T-helper 17 cell (primary cell): ENCODE results near the gene SYT14. TPM values are rescaled to one million over a fixed set of nuclear protein-coding genes. Genes with fewer than 3 reads are reported as not detected.
"Not testable (repeated sequence)": the region's sequence is repeated elsewhere in the genome, so short reads cannot be mapped to it uniquely, and the experiment has no call there.

ENCODE experiments used
- ATAC-seq: fragments of 150-1000 bp; cut with Tn5 transposase; 2 replicates; pipeline ENCODE4 v1.10.0; 2021; ENCODE audit warnings: mild to moderate bottlenecking, moderate library complexity
- DNase-seq, 3 donors: peaks; one replicate each; pipeline versions ENCODE4 v3.0.0 to v3.0.0-alpha.2; 2020 to 2021
- H3K9me3 ChIP-seq: one replicate; pipeline ENCODE4 v1.7.0; 2013; ENCODE audit warnings: low read length, mild to moderate bottlenecking; ENCODE audit not compliant: control insufficient read depth, poor library complexity, severe bottlenecking
- H3K27ac Mint-ChIP-seq: one replicate; pipeline ENCODE4 v1.8.0; 2022; ENCODE audit warnings: mild to moderate bottlenecking, moderate library complexity, mixed read lengths
- H3K27me3 Mint-ChIP-seq: one replicate; pipeline ENCODE4 v1.8.0; 2022; ENCODE audit warnings: mixed read lengths
- H3K36me3 Mint-ChIP-seq: one replicate; pipeline ENCODE4 v1.8.0; 2022; ENCODE audit warnings: low read depth, mixed read lengths
- H3K4me1 Mint-ChIP-seq: one replicate; pipeline ENCODE4 v1.8.0; 2022; ENCODE audit warnings: mild to moderate bottlenecking, mixed read lengths
- H3K4me3 Mint-ChIP-seq: one replicate; pipeline ENCODE4 v1.8.0; 2022; ENCODE audit warnings: mild to moderate bottlenecking, moderate library complexity, mixed read lengths
- total RNA-seq, 4 donors: library from RNA in 2 of 4; stranded (reverse) in 2 of 4; gene quantifications; one replicate each; pipeline ENCODE4 v1.2.3 and lab custom pipeline; 2022 to 2026

The SYT14 gene
- total RNA-seq, 2 donors from 2014 or later, result not detected

DNA sequence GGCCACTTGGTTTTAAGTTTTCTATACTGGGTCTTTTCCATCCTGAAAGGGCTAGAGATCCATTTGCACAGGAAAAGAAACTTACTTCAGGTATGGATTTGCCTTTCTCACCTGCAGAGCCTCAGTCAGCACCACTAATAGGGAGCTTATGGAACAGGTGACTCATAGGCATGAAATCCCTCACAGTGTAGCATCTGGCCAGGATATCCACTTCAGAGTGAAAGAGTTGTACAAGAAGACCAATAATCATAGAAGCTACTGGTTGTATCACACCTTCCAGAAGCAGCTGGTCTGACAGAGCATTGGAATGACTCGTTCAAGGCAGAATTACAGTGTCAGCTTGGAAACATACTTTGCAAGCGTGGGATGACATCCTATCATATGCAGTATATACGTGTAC is 26.3 kb upstream of the SYT14 start:
- H3K9me3 ChIP-seq, result no peaks in the 10 kb centered on the region
- Mint-ChIP-seq H3K4me3 (no peak overlapping the region), H3K36me3 (no peaks in the 10 kb centered on the region), H3K4me1 (no peaks in the 10 kb centered on the region), H3K27me3 (no peaks in the 10 kb centered on the region), H3K27ac (no peak overlapping the region)
- no peak for ATAC-seq
- DNase-seq, result no peak

DNA sequence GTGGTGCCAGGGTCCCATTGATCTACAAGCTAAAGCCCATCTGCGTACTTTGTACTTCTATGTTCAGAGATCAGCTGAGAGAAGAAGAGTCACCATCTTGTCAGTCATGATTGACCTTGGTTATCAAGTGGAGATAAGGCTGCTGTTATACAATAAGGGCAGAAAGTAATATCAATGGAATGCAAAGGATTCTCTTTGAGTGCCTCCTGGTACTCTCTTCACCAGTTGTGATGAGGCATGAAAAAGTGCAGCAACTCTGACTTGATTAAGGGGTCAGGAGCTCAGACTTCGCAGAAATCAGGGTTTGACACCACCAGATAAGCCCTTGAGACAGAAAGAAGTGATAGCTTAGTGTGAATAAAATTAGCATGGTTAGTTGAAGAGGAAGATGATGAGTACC is 25.7 kb upstream of the SYT14 start:
- DNase-seq (no peak), ATAC-seq (no peak)
- H3K4me1 Mint-ChIP-seq, result no peaks in the 10 kb centered on the region
- H3K27ac Mint-ChIP-seq, result no peak overlapping the region
- no peaks in the 10 kb centered on the region for H3K36me3 Mint-ChIP-seq
- H3K9me3 ChIP-seq, result no peaks in the 10 kb centered on the region
- no peaks in the 10 kb centered on the region for H3K27me3 Mint-ChIP-seq
- H3K4me3 Mint-ChIP-seq, result no peak overlapping the region

DNA sequence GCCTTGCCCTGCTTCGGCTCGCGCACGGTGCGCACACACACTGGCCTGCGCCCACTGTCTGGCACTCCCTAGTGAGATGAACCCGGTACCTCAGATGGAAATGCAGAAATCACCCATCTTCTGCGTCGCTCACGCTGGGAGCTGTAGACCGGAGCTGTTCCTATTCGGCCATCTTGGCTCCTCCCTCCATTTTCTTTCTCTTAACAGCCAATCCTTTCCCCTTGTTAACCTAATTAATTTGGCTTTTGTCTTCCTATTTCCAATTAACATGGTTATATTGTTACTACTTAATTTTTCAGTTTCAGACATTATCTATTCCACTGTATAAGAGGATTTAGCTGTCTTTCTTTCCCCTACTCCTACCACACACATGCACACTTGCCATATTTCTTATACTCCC is 18.4 kb upstream of the SYT14 start:
- H3K4me1 Mint-ChIP-seq, H3K4me3 Mint-ChIP-seq, H3K9me3 ChIP-seq, ATAC-seq, H3K27ac Mint-ChIP-seq, H3K27me3 Mint-ChIP-seq, DNase-seq, H3K36me3 Mint-ChIP-seq: not testable (repeated sequence)

DNA sequence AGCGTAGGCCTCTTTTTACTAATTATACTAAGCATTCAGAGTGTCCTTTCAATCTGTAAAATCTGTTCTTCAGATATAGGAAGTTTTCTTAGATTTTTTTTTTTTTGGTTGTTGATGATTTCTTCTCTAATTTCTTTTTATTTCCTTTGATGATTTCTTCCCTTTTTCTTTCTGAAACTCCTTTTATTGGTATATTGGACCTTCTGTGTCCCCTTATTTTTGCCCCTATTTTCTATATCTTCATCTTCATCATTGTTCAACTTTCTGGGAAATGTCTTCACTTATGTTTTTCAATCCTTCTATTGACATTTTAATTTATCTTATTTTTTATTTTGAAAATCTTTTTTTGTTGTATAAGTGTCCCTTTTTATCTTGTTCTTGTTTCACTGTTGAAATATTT is 17.2 kb upstream of the SYT14 start:
- Mint-ChIP-seq H3K4me1 (no peaks in the 10 kb centered on the region), H3K4me3 (no peak overlapping the region), H3K27ac (no peak overlapping the region), H3K36me3 (peaks cover 2% of the 10 kb centered on the region), H3K27me3 (peaks cover 14% of the 10 kb centered on the region)
- DNase-seq (no peak), ATAC-seq (no peak)
- H3K9me3 ChIP-seq, result no peaks in the 10 kb centered on the region

DNA sequence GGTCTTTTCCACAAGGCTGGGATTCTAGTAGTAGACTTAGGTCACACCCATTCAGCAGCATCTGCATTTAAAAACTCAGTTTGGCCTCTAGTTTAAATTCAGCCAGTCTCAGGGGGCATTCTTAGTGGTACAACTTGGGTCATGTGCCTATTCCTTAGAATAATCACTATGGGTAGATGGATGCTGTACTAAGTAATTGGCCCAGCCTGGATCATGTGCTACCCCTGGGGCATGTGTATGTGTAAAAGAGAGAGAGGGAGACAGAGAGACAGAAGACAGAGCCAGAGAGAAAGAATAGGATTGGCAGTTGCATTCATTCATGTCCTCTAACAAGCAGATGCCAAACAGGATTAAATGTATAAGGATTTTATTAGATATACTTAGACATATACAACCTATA is 13.6 kb upstream of the SYT14 start:
- Mint-ChIP-seq H3K27ac (no peak overlapping the region), H3K36me3 (peaks cover 2% of the 10 kb centered on the region), H3K4me3 (no peak overlapping the region), H3K27me3 (peaks cover 32% of the 10 kb centered on the region), H3K4me1 (no peaks in the 10 kb centered on the region)
- H3K9me3 ChIP-seq, result no peaks in the 10 kb centered on the region
- ATAC-seq (no peak), DNase-seq (no peak)

DNA sequence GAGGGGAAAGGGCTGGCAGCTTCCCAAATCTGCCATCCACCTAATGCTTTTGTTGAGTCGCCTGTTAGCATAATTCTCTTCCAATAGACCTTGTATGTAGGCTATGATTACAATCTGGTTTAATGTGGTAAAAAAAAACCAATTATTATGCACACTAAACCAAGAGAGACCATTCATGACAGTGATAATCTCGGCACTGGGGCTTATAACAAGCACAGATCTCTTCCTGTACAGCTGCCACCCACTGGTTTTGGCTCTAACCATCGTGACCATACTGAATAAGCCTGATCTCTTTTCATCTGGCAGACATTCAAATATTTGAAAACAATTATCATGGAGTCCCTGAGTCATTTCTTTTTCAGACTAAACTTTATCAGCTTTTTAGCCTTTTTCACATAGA is 12.0 kb upstream of the SYT14 start:
- H3K4me3 Mint-ChIP-seq, result no peak overlapping the region
- H3K9me3 ChIP-seq, result no peaks in the 10 kb centered on the region
- no peaks in the 10 kb centered on the region for H3K4me1 Mint-ChIP-seq
- DNase-seq (no peak), ATAC-seq (no peak)
- H3K36me3 Mint-ChIP-seq, result no peaks in the 10 kb centered on the region
- H3K27me3 Mint-ChIP-seq, result peaks cover 34% of the 10 kb centered on the region
- no peak overlapping the region for H3K27ac Mint-ChIP-seq

DNA sequence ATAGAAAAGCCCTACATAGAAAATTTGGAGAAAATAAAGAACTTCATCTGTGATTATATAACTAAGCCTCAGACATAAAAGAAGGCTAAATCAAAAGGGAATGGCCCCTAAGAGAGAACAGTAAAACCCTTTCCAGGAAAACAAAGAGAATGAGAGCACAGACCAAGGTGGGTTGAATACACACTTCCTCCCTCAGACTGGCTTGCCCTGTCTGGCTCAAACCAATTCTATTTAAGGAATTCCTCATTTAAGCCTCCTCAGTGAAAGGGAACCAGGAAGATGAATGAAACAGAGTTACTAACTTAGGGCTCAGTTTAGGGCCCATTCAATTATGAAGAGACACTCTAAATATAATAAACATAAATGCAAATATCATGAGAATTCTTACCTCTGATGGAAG is 10.6 kb upstream of the SYT14 start:
- no peaks in the 10 kb centered on the region for H3K9me3 ChIP-seq
- no peak overlapping the region for H3K27ac Mint-ChIP-seq
- no peaks in the 10 kb centered on the region for H3K36me3 Mint-ChIP-seq
- H3K4me3 Mint-ChIP-seq, result no peak overlapping the region
- peaks cover 44% of the 10 kb centered on the region for H3K27me3 Mint-ChIP-seq
- no peaks in the 10 kb centered on the region for H3K4me1 Mint-ChIP-seq
- no peak for DNase-seq
- ATAC-seq, result no peak

DNA sequence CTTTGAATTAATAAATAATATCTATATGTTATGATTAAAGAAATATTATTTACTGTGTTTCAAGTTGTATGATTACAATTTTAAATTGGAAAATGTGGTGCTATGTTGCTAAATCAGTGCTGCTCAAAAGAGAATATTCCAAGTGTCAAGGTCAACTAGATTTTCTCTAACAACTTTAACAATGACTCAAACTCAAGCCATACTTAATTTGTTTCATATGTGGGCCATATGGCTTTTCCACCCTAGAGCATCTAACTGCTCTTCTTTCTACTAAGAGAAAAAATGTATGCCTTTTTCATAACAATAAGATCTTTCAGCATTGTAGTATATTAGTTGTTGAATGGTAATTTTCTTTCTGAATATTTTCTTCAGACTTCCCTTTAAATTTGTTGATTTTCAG is 8.3 kb upstream of the SYT14 start:
- Mint-ChIP-seq H3K27me3 (peaks cover 53% of the 10 kb centered on the region), H3K36me3 (no peaks in the 10 kb centered on the region), H3K4me3 (no peak overlapping the region), H3K4me1 (no peaks in the 10 kb centered on the region), H3K27ac (no peak overlapping the region)
- no peak for ATAC-seq
- DNase-seq, result no peak
- no peaks in the 10 kb centered on the region for H3K9me3 ChIP-seq

DNA sequence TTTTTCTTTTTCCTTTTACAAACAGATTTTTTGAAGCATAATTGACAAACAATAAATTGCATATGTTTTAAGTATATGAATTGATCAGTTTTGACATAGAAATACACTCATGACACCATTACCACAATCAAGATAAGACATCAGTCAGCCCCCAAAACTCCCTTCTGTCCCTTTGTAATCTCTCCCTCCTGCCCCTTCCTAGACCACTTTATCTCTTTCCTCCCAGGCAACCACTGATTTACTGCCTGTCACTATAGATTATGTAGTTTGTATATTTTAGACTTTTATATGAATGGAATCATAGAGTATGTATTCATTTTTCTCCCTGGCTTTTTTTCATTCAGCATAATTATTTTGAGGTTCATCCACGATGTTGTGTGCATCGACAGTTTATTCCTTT is 6.9 kb upstream of the SYT14 start:
- Mint-ChIP-seq H3K27me3 (peaks cover 54% of the 10 kb centered on the region), H3K36me3 (no peaks in the 10 kb centered on the region), H3K27ac (no peak overlapping the region), H3K4me1 (no peaks in the 10 kb centered on the region), H3K4me3 (no peak overlapping the region)
- H3K9me3 ChIP-seq, result no peaks in the 10 kb centered on the region
- DNase-seq (no peak), ATAC-seq (no peak)

DNA sequence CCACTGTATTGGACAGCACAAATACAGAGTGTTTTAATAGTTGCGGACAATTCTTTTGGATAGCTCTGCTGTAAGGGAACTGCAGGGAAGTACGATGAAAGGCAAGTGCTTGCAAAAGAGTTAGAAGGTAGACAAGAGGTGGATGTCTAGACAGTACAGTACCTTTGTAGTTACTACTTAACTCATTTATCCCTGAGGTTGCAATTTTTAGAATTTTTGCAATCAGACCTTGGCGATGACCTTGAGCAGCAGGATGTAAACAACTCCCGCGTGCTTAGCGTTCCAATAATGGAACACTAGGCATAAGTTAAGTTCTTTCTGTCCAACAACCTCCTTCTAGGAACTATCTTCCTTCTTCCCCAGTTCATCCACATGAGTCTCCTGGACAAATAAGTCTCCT is 1.9 kb upstream of the SYT14 start:
- Mint-ChIP-seq H3K27me3 (peaks cover 77% of the 10 kb centered on the region), H3K4me3 (no peak overlapping the region), H3K4me1 (peaks cover 3% of the 10 kb centered on the region), H3K27ac (no peak overlapping the region), H3K36me3 (peaks cover 6% of the 10 kb centered on the region)
- ATAC-seq (no peak), DNase-seq (no peak)
- H3K9me3 ChIP-seq, result no peaks in the 10 kb centered on the region

DNA sequence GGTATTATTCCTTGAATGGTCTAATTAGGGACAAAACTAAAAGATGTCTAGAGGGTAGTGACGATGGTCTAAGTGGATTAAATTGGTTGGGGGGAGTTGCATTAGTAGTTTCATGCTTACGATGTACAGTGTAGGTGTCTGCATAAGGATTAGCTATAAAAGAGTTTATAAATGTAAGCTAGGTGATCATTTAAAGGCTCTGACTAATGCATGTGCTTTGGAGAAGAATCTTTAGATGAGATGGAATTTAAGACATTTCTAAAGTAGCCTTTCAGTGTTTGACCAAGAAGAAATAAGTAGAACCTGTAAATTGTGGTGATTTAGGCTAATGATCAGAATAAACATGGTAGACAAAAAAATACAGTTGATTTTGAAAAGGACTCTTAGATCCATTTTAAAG is 7.4 kb downstream of the SYT14 start:
- no peaks in the 10 kb centered on the region for H3K36me3 Mint-ChIP-seq
- H3K9me3 ChIP-seq, result no peaks in the 10 kb centered on the region
- no peak overlapping the region for H3K27ac Mint-ChIP-seq
- H3K4me3 Mint-ChIP-seq, result no peak overlapping the region
- peaks cover 27% of the 10 kb centered on the region for H3K27me3 Mint-ChIP-seq
- H3K4me1 Mint-ChIP-seq, result no peaks in the 10 kb centered on the region
- ATAC-seq, result no peak
- DNase-seq, result no peak

DNA sequence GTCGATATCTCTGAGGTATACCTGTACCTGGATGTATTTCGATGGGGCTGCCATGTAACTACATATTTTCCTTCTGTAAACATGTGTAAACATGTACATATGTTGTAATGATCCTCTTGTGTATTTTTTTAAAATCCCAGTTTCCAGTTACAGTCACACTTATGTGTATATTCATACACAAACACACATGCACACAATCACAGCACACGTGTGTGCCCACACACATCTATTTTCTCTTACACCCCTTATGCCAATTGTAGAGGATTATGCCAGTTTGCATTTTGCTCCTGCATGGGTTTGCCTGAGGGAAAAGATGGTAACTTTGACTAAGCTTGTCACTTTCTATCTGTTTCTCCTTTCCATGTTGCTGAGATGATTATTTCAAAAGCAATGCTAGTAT is 10.1 kb downstream of the SYT14 start:
- Mint-ChIP-seq H3K36me3 (no peaks in the 10 kb centered on the region), H3K4me1 (no peaks in the 10 kb centered on the region), H3K4me3 (no peak overlapping the region), H3K27ac (no peak overlapping the region), H3K27me3 (peaks cover 17% of the 10 kb centered on the region)
- H3K9me3 ChIP-seq, result no peaks in the 10 kb centered on the region
- DNase-seq, result no peak
- ATAC-seq, result no peak

DNA sequence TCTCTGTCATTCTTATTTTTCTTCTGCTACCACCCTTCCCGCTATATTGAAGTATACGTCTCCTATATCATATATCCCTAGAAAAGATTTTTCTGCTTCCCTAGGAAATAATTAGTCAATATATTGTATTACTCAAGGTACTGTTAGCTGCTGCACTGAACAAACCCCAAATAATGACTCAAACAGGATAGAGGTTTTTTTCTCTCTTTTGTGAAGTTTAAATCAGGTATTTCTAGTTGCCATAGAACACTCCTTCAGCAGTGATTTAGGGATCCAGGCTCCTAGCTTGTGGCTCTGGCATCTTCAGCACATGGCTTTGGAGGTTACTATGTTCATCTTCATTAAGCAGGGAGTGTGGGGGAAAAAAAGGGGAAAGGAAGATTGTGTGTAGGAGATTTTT is 18.1 kb downstream of the SYT14 start:
- Mint-ChIP-seq H3K36me3 (peaks cover 2% of the 10 kb centered on the region), H3K4me1 (no peaks in the 10 kb centered on the region), H3K4me3 (no peak overlapping the region), H3K27me3 (peaks cover 46% of the 10 kb centered on the region), H3K27ac (no peak overlapping the region)
- DNase-seq, result no peak
- ATAC-seq, result no peak
- H3K9me3 ChIP-seq, result no peaks in the 10 kb centered on the region

DNA sequence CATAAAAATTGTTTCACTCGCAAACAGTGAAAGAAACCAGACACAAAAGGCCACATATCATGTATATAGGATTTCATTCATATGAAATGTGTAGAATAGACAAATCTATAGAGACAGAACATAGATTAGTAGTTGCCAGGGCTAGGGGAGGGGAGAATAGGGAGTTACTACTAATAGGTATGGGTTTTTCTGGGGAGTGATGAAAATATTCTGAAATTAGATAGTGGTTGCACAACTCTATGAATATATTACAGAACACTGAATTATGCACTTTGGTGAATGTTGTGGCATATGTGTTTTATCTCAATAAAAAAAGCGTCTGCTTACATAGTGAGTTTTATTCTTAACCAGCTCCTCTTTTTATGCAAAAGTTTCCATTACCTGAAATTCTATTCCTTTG is 21.6 kb downstream of the SYT14 start:
- H3K4me1 Mint-ChIP-seq, result no peaks in the 10 kb centered on the region
- peaks cover 2% of the 10 kb centered on the region for H3K36me3 Mint-ChIP-seq
- ATAC-seq (no peak), DNase-seq (no peak)
- no peak overlapping the region for H3K27ac Mint-ChIP-seq
- H3K9me3 ChIP-seq, result no peaks in the 10 kb centered on the region
- H3K27me3 Mint-ChIP-seq, result peaks cover 38% of the 10 kb centered on the region
- no peak overlapping the region for H3K4me3 Mint-ChIP-seq

DNA sequence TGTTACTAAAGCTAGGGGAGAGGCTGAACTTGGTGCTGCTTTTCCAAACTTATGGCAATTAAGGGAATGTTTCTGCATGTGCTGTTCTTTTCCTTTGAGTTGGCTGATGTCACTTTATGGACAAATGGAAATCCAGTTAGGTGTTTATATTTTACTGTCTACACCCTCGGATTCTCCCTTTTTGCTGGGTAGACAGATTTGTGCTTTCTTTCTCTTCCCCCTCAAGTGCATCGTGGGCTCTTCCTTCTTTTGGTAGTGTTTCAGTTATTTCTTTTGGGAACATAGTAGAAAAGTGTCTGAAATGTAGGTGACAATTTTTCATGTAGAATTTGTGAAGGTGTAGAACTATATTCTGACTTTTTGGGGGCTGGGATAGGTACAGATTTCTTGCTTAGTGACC is 22.9 kb downstream of the SYT14 start:
- ATAC-seq (no peak), DNase-seq (no peak)
- Mint-ChIP-seq H3K27me3 (peaks cover 28% of the 10 kb centered on the region), H3K27ac (no peak overlapping the region), H3K4me3 (no peak overlapping the region), H3K4me1 (no peaks in the 10 kb centered on the region), H3K36me3 (no peaks in the 10 kb centered on the region)
- no peaks in the 10 kb centered on the region for H3K9me3 ChIP-seq
